Dermis lymphatic vessel endothelial cell (primary cell): ENCODE measurements around the gene CABCOCO1. TPM values are rescaled to one million over a fixed set of nuclear protein-coding genes. Genes with fewer than 3 reads are reported as not detected.

Experiments
- total RNA-seq: library from RNA; depleted of rRNA; stranded (reverse); fragments of >200 nt; gene quantifications from 2 replicates; pipeline ENCODE4 v1.2.1, GENCODE V29; 2014

CABCOCO1 gene, protein sequence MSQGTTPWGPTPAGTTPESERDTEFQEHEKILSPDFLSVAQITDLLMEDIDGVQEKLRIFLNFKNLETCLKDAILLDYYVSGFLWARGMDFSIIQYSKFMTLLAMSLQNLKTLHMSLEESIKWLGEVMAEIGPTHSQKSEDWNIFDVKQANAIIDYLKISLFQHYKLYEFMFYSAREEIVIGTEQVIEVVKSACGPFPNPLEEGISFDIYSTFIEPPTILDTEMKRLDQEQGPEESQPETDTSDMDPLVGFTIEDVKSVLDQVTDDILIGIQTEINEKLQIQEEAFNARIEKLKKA
- total RNA-seq: 0.09 and 0.11 TPM in 2 replicates

GRCh38 chr10:61662794-61663259, at the start of gene CABCOCO1:
TSS of gene CABCOCO1 (plus strand) at chr10:61662929. CDS start at chr10:61662973, 44 bp downstream.

Other genes starting within 250 kb of the CABCOCO1 start
- gene TMEM26, start 209.5 kb upstream of the CABCOCO1 start, total RNA-seq: under 0.01 and 0.09 TPM in 2 replicates
- gene ARID5B, start 238.8 kb downstream of the CABCOCO1 start, total RNA-seq: 7.6 and 20.4 TPM in 2 replicates